Erythroblast (primary cell): ENCODE results near the gene TYK2.

Source experiments
- GATA1 ChIP-seq: IDR thresholded peaks from 2 replicates; pipeline ENCODE4 v1.6.1; 2011; ENCODE audit warnings: low read depth, mild to moderate bottlenecking, control low read depth, low read length, moderate library complexity
- POLR2A ChIP-seq: IDR thresholded peaks from 2 replicates; pipeline ENCODE4 v1.6.1; 2011; ENCODE audit warnings: mild to moderate bottlenecking, low read length

GRCh38 chr19:10346509-10346908 lies 33.9 kb downstream of the TYK2 start:
- TF ChIP-seq POLR2A = no peak
- no peak for TF ChIP-seq GATA1
